GM19193 (cell line): Measurements from ENCODE around the gene PARD3.

ENCODE experiments used
- POLR2A ChIP-seq: IDR thresholded peaks from 4 replicates; pipeline ENCODE4 v1.6.1; 2011; ENCODE audit not compliant: insufficient read depth, insufficient read length; ENCODE audit errors: extremely low read depth

Gene PARD3

DNA sequence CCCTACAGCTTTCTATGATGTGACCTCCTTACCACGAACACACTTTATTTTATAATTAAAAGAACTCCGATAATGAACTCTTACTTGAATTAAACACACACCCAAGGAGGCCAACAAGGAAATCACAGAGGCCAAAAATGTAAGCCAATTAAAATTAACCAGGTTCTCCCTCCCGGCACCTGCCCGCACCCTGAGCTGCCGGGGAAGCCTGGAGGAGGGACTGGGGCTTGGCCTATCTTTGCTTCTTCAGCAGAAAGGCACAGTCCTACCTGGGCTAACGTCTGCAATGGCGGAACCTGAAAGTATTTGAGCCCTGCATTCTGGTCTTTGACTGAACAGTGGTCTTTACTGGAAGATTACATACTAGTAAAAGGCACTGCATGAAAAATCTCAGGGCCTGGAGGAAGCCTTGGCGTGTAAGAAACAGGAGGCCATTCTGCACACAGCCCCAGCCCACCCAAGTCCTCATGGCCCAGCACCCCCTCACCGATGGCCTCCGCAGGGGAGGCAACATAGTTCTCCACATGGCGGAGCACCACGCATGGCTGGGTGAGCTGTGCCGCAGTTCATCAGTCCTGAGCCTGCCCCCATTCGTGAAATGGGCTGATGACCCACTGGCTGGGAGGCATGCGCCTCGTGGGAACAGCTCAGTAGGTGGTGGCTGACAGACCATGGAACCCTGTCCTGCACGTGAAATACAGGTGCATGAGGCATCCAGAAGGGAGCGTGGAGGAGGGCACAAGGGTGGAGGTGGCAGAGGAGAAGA lies 173.8 kb downstream of the PARD3 start:
- no peak for TF ChIP-seq POLR2A

DNA sequence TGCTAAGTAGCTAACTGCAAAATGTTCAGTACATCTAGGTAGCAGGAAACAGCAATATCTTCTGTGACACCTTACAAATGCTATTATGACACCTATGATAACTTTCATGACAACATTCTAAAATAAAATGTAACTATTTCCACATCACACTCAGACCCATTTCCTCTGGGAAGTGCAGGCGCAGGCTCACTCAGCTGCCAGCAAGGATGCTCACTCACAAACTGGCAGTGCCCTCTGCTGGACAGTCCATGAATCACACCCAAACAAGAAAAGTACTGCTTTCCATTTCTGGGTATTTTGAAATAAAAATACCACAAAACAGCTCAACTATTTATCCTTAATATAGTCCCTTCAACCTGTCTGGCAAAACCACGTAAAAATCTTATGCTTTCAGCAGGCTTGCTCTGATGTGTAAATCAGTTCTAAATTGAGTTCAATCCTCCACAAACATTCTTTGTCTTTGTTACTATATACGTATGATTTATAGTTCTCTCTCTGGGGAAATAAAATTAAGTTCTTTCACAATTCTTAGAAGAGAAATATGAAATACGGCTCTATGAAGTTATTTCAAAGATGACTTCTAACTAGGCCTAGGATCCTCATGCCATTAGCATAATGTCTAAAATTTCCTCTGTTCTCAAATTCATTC lies 176.6 kb downstream of the PARD3 start:
- no peak for TF ChIP-seq POLR2A

DNA sequence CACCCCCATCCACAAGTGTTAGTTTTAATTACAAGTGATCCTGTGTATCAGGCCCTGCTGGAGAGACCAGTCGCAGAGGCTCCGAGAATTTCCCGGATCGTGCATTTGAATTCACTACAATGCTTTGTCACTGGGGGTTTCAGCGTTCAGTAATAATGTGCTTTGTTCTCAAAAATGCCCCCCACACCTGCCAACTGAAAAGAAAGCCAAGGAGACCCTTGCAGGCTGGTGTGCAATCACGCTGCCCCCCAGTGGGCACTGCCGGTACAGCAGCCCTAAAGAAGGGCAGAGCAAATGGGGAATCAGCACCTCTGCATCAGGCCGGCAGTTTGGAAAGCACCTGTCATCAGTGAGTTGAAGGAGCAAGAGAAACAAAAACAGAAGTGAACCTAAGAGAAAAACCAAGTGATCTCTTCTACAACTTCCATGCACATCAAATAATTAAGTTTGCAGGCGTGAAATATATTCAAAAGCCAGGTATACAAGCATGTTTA lies 177.6 kb downstream of the PARD3 start:
- TF ChIP-seq POLR2A = no peak

DNA sequence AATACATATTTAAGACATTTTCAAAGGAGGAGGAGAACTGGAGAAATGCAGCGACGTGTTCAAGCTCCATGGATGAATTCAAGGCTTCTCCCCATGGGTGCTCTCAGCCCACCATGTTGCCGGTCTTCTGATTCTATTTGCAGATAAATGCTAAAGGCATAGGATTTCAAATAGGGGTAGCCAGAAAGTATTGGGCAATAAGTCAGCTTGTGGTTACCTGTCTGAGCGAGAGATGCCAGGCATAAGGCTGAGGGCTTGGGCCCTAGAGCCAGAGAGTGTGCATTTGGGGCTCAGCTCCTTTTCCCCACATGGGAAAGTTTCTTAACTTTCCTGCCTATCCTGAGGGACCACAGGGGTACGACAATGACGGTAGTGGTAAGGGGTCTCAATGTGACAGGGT lies 180.0 kb downstream of the PARD3 start:
- TF ChIP-seq POLR2A = no peak

DNA sequence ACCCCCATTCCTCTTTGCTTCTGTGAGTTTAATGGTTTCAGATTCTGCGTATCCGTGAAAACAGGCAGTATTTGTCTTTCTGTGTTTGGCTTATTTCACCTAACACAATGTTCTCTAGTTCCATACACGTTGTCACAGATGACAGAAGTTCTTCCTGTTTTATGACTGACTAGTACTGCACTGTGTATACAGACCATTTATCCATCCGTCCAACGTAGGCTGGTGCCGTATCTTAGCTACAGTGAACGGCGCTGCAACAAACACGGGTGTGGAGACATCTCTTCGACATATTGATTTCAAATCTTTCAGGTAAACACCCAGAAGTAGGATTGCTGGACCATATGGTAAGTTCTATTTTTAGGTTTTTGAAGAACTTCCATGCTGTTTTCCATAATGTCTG lies 181.7 kb downstream of the PARD3 start:
- TF ChIP-seq POLR2A = no peak

DNA sequence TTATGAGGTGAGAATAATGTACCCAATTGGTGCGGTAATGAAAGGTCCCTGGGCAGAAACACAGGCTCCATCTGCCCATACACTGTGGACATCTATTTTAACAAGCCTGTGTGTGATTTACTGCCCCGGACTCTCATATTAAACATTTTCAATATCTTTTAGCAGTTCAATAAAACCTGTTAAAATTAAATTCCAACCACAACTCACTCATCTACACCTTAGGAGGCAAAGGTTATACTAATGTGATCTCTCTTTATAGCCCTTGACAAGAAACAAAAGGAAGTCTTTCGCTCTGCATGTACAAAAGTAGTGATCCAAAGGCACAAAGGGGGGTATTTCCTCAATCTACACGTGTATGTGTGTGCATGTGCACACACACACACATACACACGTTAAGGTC lies 186.0 kb downstream of the PARD3 start:
- no peak for TF ChIP-seq POLR2A

DNA sequence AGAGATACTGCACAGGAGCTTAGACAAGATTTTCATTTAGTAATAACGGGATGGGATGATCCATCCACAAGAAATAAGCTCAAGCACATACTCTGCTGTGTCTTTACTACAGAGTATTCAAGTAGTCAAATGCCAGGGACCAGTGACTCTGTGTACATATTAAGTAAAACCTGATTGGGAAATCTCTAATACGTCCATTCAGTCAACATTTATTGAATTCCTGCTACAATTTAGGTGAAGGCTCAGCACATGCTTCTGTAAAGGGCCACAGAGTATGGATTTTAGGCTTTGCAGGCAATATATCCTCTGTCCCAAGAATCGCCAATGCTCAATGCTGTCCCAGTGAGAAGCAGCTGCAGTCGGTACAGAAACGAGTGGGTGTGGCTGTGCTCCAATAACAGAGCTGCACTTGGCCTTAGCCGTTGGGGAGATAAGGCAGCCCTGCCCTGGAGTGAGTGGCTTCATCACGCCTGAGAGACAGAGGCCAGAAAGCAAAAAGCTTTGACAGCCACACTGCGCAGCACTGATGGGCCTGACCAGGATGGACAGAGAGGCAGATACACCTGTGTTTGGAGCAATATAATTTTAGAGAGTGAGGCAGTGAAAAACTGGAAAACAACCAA lies 186.8 kb downstream of the PARD3 start:
- TF ChIP-seq POLR2A = no peak

DNA sequence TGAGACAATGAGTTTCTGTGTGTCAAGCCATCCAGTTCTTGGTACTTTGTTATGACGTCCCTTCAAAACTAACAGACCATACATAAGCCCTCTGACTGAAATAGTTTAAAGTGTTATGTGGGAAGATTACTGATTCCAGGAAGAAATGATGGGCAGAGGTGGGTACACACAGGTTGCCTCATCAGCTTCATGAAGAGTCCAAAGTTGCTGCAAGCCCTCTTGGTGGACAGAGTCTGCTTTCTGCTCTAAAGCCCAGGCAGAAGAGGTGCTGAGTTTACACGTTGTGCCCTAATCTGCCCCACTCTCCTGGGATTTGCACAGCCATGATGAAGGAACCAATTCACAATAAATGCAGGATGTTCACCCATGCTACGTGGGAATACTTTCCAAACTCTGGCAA lies 187.4 kb downstream of the PARD3 start:
- no peak for TF ChIP-seq POLR2A

DNA sequence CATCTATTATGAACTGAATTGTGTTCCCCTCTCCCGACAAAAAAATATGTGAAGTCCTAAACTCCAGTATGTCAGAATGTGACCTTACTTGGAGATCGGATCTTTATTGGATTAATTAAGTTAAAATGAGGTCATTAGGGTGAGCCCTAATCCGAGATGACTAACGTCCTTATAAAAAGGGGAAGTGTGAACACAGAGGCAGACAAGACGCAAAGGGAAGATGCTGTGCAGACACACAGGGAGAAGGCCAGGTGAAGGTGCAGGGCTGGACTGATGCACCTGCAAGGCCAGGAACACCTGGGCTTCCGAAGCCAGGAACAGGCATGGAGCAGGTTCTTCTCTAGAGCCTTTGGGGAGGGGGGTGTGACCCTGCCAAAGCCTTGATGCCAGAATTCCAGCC lies 187.8 kb downstream of the PARD3 start:
- no peak for TF ChIP-seq POLR2A

DNA sequence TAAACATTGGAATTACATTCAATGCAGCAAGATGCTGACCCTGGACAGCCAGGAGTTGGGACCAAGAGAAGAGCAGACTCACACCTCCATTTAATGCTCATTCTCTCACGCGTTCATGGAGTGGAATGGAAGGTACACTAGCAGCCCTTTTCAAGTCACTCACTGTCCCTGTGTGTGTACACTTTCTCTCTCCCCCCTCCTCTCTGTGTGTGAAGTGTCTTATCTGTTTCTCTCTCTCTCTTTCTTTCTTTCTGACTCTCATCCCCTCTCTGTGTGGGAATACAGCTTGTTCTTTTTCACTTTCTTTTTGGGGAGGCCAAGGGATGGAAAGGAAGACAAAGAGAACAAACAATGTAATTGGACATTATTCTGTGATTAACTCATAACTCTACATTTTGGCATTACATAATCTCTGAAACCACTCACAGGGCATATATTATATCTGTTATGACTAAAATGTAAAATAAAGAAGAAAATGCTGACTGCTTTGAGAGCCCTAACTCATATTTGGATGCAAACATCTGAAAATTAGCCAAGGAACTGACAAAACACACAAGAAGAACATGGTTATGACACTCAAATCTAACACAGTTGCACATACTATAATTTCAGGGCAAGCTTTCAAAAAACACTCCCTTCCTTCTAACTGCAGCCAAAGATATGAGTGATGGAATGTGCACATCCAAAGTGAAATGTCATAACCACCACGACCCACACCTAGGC lies 188.8 kb downstream of the PARD3 start:
- TF ChIP-seq POLR2A = no peak

DNA sequence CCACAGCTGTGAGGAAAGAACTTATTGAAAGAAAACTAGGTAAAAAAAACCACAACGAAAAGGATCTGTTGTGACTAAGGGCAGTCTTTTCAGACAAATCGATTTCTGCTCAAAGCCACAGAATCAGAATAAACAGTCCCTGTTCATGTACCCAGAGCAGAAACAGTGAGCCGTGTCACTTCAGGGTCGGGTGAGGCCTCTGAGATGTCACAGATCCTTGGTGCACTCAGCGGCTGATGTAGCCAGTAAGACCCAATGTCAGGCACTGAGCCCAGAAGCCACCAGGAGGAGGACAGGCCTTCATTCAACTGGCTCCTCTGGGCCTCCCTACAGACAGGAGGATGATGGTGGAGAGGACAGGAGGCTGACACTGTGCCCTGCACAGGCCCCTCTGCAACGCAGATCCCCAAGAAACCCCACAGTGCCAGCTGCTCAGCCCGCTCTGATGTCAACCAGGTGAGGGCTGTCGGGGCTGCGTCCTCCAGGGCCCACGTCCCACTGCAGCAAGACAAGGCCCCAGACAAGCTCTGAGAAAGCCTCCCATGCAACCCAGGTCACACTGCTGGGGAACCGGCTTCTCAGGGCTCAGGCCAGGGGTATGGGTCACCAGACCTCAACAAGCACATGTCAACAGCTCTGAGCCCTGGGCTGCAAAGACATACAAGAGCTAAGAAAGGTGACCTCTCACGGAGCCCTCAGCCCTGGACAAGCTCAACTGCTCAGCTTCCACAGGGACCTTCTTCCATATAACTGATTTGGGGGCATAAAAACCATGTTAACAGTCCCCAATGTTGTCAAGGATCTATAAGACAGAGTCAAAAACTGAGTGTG lies 190.6 kb downstream of the PARD3 start:
- TF ChIP-seq POLR2A = no peak

DNA sequence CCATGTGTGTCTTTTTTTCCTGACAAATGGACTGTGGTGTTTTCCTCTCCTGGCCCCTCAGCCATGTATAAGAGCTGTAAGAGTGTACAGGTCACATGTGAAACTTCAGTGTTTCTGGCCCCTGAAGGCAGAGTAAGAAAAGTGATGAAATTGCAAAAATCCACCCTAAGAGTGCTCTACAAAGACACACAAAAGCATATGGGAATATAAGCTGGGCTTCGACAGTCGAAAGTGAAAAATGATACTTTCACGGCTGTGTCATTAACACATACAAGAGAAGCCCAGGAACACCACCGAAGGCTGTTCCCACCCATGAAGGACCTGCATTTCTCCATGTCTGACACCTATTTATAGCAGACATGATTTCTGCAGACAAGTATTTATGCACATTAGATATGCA lies 192.2 kb downstream of the PARD3 start:
- no peak for TF ChIP-seq POLR2A

DNA sequence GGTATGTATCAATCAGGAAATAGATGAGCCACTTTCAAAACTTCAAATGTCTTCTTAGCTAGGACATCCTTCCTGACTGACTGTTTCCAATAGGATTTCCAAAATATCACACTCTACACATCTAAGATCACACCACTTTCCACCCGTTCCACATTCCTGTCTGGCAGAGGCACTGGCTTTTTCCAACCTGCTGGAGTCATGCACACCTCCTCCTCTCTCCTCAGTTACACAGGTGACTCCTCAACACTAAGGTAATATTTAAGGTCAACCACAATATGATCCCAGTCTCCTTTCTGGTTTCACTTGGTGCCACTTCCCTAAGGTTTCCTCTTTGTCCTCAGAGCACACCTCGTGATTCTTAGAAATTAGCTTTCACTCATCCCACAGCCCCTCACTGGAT lies 196.5 kb downstream of the PARD3 start:
- no peak for TF ChIP-seq POLR2A

DNA sequence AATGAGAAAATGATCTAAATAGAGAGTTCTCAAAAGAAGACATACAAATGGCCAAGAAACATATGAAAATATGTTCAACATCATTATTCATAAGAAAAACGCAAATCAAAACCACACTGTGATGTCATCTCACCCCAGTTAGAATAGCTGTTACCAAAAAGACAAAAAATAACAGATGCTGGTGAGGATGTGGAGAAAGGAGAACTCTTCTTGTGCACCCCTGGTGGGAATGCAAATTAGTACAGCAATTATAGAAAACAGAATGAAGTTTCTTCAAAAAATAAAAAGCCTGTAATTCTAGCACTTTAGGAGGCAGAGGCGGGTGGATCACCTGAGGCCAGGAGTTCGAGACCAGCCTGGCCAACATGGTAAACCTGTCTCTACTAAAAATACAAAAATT lies 199.3 kb downstream of the PARD3 start:
- no peak for TF ChIP-seq POLR2A

DNA sequence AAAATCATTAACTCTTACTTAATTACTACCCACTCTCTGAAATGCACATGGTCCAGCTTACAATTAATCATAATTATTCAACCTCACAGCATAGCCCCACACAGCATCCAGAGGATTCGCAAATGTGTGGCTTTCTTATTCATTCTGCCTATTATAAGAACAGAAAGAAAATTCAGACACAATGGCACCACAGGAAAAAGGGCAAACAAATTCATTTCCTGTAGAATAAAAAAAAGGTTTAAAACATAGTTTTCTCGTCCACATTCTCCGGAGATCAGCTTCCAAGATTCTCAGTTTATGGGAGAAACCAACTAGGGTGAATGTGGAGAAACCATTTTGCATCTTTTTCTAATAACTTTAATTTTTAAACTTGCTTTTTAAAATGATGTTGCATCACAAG lies 201.6 kb downstream of the PARD3 start:
- TF ChIP-seq POLR2A = no peak

DNA sequence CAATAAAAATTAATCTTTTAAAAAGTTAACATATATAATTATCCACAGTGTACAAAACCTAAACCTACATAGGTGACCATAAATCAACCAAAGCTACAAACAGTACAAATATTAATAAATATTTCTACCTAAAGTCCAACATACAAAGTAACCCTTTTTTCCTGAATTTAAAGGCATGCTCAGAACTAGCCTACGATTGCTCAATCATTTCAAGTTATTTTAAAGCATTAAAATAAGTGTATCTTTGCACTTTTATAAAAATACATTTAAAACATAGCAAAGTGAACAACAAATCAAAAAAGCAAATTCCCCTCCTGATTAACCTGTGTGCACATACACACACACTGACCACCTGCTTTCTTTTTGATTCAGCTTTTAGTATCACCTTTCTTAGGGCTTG lies 202.2 kb downstream of the PARD3 start:
- TF ChIP-seq POLR2A = no peak
